AG09319 (cell line): Measurements from ENCODE around the gene PPFIA3.

ENCODE experiments used
- DNase-seq: peaks from one replicate; pipeline ENCODE4 v3.0.0-alpha.2; 2010; ENCODE audit warnings: low read depth; ENCODE audit errors: extremely low read depth
- TF ChIP-seq, protein P1 (sequence below): IDR thresholded peaks from 2 replicates; pipeline ENCODE4 v1.5.1; 2011; ENCODE audit warnings: low read depth, mild to moderate bottlenecking, inconsistent platforms, low read length, moderate library complexity

The PPFIA3 gene

GRCh38 chr19:49154279-49154678 is 34.9 kb downstream of the PPFIA3 start:
- TF ChIP-seq, protein P1, sequence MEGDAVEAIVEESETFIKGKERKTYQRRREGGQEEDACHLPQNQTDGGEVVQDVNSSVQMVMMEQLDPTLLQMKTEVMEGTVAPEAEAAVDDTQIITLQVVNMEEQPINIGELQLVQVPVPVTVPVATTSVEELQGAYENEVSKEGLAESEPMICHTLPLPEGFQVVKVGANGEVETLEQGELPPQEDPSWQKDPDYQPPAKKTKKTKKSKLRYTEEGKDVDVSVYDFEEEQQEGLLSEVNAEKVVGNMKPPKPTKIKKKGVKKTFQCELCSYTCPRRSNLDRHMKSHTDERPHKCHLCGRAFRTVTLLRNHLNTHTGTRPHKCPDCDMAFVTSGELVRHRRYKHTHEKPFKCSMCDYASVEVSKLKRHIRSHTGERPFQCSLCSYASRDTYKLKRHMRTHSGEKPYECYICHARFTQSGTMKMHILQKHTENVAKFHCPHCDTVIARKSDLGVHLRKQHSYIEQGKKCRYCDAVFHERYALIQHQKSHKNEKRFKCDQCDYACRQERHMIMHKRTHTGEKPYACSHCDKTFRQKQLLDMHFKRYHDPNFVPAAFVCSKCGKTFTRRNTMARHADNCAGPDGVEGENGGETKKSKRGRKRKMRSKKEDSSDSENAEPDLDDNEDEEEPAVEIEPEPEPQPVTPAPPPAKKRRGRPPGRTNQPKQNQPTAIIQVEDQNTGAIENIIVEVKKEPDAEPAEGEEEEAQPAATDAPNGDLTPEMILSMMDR, result no peak
- DNase-seq, result no peak

GRCh38 chr19:49155005-49155819 is 35.9 kb downstream of the PPFIA3 start, which contains the start of gene HRC:
Gene HRC, minus strand, starts transcription at chr19:49155396. Its CDS starts 159 bp downstream, at chr19:49155237.
- TF ChIP-seq, protein P1, result no peak
- no peak for DNase-seq

- DNase-seq, result no peak
Measured at GRCh38 chr19:49155820-49156346, 36.5 kb downstream of the PPFIA3 start.

GRCh38 chr19:49157445-49158224 is 38.3 kb downstream of the PPFIA3 start, which contains the start of gene TRPM4:
Gene TRPM4, plus strand, starts transcription at chr19:49157792. Its CDS starts 75 bp downstream, at chr19:49157867.
- no peak for DNase-seq
- TF ChIP-seq, protein P1, result no peak

More at GRCh38 chr19:49155820-49156346, 36.5 kb downstream of the PPFIA3 start:
- TF ChIP-seq, protein P1, result no peak

- TF ChIP-seq, protein P1, result no peak
- no peak for DNase-seq
Measured at GRCh38 chr19:49160450-49161189, 41.3 kb downstream of the PPFIA3 start.

DNA sequence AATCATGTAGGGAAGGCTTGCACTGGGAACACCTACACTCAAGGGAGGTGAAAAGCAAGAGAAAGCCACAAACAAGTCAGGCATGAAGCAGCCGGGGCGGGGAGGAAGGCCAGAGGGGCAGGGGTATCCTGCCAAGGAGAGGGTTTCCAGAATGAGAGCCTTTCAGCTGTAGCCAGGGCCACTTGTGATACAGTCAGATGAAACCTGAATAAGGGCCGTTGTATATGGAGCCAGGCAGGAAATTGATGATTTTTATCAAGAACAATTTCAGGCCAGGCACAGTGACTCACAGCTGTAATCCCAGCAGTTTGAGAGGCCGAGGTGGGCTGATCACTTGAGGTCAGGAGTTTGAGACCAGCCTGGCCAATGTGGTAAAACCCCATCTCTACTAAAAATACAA is 42.6 kb downstream of the PPFIA3 start:
- TF ChIP-seq, protein P1, result no peak
- DNase-seq, result no peak
